Lower leg skin (tissue), 4 donors: ENCODE measurements around the gene ARHGAP20. TPM values are rescaled to one million over a fixed set of nuclear protein-coding genes. Genes with fewer than 3 reads are reported as not detected.

ENCODE experiments used
- DNase-seq, 2 donors: peaks; one replicate each; pipeline ENCODE4 v3.0.0-alpha.2; 2019; ENCODE audit warnings: low spot score in 2 of 2
- H3K4me3 ChIP-seq: fragments of 200-600 bp; sonication (generic); 2 replicates; pipeline ENCODE4 v1.5.1; 2017; ENCODE audit warnings: mild to moderate bottlenecking, low read depth; ENCODE audit not compliant: poor library complexity, severe bottlenecking
- POLR2A ChIP-seq, 2 donors: fragments of 450-650 bp; IDR thresholded peaks; one replicate each; pipeline ENCODE4 v1.6.1; 2016 to 2017; ENCODE audit warnings: antibody characterized with exemption in 2 of 2, mild to moderate bottlenecking in 1 of 2, moderate library complexity in 1 of 2
- WGBS, 2 donors: methylation state at CpG; one replicate each; pipeline ENCODE4 v1.1.5; 2018; 5-methylcytosine and 5-hydroxymethylcytosine counted together
- intact Hi-C: fragments of 100-400 bp; cut with DNase I; formaldehyde crosslinking; loops from one replicate; pipeline ENCODE4 v1.15.0; 2023; ENCODE audit warnings: low total_unique reads
- total RNA-seq, 4 donors: library from RNA; depleted of rRNA; stranded (reverse); fragments of >200 nt; gene quantifications; one replicate each; pipeline ENCODE4 v1.1.0, GENCODE V29; 2016
- TF ChIP-seq, protein P1 (sequence below), 3 donors: fragments of 450-650 bp; IDR thresholded peaks; one replicate each; pipeline ENCODE4 v1.5.1; 2016; ENCODE audit warnings: antibody characterized with exemption in 3 of 3, mild to moderate bottlenecking in 3 of 3, moderate library complexity in 2 of 3

ARHGAP20 gene
- total RNA-seq, 4 donors from 2014 or later: 0.99 to 2.0 (median 1.7) TPM

DNA sequence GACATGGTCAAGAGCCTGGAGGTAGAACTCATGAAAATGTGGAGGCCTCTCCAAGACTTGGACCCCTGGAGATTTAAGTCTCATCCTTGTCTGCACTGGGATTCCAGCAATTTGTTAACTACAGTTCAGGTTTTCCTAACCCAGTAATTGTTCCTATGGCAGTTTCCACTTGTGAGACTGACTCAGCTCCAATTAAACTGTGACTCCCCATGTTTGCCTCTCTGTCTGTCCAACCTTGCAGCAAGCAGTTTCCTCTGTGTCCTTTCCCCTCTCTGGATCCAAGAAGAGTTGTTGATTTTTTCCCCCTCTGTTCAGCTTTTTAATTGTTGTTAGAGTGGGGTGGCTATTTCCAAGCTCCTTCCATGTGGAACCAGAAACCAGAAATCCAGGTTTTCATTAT is 16.2 kb upstream of the ARHGAP20 start:
- intact Hi-C loops: no loop called here
- no peak for DNase-seq
- H3K4me3 ChIP-seq: no peak overlapping the region
- TF ChIP-seq, protein P1, sequence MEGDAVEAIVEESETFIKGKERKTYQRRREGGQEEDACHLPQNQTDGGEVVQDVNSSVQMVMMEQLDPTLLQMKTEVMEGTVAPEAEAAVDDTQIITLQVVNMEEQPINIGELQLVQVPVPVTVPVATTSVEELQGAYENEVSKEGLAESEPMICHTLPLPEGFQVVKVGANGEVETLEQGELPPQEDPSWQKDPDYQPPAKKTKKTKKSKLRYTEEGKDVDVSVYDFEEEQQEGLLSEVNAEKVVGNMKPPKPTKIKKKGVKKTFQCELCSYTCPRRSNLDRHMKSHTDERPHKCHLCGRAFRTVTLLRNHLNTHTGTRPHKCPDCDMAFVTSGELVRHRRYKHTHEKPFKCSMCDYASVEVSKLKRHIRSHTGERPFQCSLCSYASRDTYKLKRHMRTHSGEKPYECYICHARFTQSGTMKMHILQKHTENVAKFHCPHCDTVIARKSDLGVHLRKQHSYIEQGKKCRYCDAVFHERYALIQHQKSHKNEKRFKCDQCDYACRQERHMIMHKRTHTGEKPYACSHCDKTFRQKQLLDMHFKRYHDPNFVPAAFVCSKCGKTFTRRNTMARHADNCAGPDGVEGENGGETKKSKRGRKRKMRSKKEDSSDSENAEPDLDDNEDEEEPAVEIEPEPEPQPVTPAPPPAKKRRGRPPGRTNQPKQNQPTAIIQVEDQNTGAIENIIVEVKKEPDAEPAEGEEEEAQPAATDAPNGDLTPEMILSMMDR (IDR thresholded peaks at IDR 0.05): no peak
- TF ChIP-seq POLR2A (IDR thresholded peaks at IDR 0.05): no peak

DNA sequence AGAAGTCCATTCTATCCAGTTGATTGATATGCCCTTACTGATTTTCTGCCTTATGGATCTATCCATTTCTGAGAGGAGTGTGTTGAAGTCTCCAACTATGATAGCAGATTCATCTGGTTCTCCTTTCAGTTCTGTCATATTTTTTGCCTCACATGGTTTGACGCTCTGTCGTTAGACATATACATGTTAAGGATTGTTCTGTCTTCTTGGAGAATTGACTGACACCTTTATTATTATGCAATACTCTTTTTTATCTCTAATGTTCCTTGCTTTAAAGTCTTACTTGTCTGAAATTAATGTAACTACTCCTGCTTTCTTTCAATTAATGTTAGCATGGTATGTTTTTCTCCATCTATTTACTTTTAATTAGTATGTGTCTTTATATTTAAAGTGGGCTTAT is 12.1 kb upstream of the ARHGAP20 start:
- WGBS, 2 donors: 55 to 82% methylated on average over 2 of the region's 2 CpGs
- DNase-seq: no peak
- intact Hi-C loops: no loop called here
- H3K4me3 ChIP-seq: no peak overlapping the region
- TF ChIP-seq POLR2A (IDR thresholded peaks at IDR 0.05): no peak
- TF ChIP-seq, protein P1 (IDR thresholded peaks at IDR 0.05): no peak

GRCh38 chr11:110720431-110721275 is 8.4 kb upstream of the ARHGAP20 start:
- intact Hi-C loops: no loop called here
- TF ChIP-seq, protein P1 (IDR thresholded peaks at IDR 0.05): no peak
- no peak for TF ChIP-seq POLR2A (IDR thresholded peaks at IDR 0.05)
- no peak for DNase-seq
- WGBS, 2 donors: 43 to 50% methylated on average over 3 of the region's 3 CpGs
- H3K4me3 ChIP-seq: no peak overlapping the region

GRCh38 chr11:110716361-110716760 is 4.1 kb upstream of the ARHGAP20 start:
- 94 to 95% methylated on average over 2 of the region's 2 CpGs for WGBS, 2 donors
- no peak overlapping the region for H3K4me3 ChIP-seq
- no peak for DNase-seq
- intact Hi-C loops: no loop called here
- TF ChIP-seq, protein P1 (IDR thresholded peaks at IDR 0.05): no peak
- TF ChIP-seq POLR2A (IDR thresholded peaks at IDR 0.05): no peak

DNA sequence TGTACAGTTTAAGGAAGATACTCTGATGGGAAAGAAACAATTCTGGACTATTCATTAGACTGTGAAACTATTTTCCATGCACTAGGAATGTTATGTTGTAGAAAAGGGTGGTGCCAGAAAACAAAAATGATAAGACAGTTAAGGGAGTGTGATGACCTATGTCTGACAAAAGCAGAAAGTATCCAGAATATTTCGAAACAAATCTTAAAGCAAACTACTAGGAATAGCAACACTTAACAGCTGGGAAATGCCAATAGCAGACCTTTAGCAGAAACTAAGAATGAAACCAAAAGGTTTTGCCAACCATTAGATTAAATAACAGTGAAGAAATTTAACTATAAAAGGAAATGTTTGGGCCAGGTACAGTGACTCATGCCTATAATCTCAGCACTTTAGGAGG is 3.3 kb upstream of the ARHGAP20 start:
- 63 to 67% methylated on average over 1 of the region's 1 CpG for WGBS, 2 donors
- DNase-seq: no peak
- TF ChIP-seq, protein P1 (IDR thresholded peaks at IDR 0.05): no peak
- no peak for TF ChIP-seq POLR2A (IDR thresholded peaks at IDR 0.05)
- intact Hi-C loops: no loop called here
- H3K4me3 ChIP-seq: no peak overlapping the region

DNA sequence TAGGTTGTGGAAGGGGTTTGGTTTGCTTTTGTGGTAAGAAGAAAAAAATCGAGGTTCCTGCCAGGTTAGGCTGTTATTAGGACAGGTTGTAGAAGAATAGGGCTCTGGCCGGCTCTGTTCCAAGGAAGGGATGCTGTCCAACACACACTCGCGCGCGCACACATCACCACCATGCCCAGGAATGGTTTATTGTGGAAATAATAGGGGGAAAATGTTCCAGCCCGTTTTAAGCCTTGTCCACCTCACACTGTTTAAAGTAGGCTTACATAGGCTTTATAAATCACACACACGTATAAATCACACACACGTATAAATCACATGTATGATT is 1.2 kb upstream of the ARHGAP20 start:
- intact Hi-C loops: no loop called here
- no peak for DNase-seq
- WGBS, 2 donors: 25 to 32% methylated on average over 9 of the region's 9 CpGs
- TF ChIP-seq, protein P1 (IDR thresholded peaks at IDR 0.05): no peak
- no peak for TF ChIP-seq POLR2A (IDR thresholded peaks at IDR 0.05)
- no peak overlapping the region for H3K4me3 ChIP-seq
